Measurements from ENCODE around the gene RTN4. TPM values are rescaled to one million over a fixed set of nuclear protein-coding genes. Genes with fewer than 3 reads are reported as not detected.

Gene RTN4
- total RNA-seq, 1 experiment from 2014 or later: 513 TPM

DNA sequence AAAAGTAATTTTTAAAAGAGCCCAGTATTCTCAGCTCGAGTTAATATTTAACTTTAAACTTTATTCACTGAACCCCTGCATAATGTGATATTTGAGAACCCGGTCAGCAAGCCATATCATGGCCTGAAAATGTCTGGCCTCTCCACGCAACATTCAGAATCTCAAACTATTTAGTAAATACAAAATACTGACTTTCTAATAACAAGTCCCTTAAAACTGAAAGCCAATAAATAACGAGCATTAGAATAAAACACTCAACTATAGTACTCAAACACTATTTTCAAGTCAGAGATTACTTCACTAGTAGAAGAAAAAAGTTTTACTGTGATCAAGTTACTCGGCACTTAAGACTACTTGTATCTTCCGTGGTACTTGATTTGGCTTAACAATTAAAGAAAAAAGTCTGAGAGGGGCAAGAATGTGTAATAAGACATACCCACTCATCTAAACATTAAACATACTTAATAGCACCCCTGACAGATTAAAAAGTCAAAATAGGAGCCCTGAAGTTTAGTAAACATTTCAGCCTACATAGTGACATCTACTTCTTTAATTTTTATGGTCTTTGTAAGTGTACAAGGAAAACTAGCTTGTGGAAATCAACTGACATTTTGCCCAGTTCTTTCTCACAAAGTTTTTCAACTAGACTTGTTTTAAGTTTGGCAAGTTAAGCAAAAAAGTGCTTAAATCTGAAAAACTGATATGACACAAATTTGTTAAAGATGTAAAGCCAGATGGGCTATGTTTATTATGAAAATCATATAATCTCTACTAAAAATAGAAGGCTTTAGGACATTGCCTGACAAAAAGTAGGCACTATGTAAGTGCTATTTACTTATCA is 38.2 kb downstream of the RTN4 start:
- Histone ChIP-seq H3K9me3 (ENCODE audit: control insufficient read depth, insufficient read depth, low read depth, low read length) (no peaks in the 10 kb centered on the region), H3K4me1 (ENCODE audit: control insufficient read depth, insufficient read depth, low read length) (peaks cover 84% of the 10 kb centered on the region), H3K27me3 (ENCODE audit: control insufficient read depth, insufficient read depth, low read length) (no peaks in the 10 kb centered on the region), H3K36me3 (ENCODE audit: control insufficient read depth, insufficient read depth, low read length) (peaks cover 2% of the 10 kb centered on the region; the same call in 1 of the 2 replicates), H3K4me3 (ENCODE audit: low read depth in 2 of 2, low read length in 2 of 2) (no peak overlapping the region; a peak in 2 of 4 replicates), H3K27ac (ENCODE audit: low read length) (peak overlapping the region; percentile 91)
- intact Hi-C loops (cut with micrococcal nuclease; ENCODE audit: unreplicated experiment) (loop anchor here (5.0 kb wide), 2 partner anchors 35 to 110 kb away; no protein-coding TSS in a partner anchor), in situ Hi-C loops (cut with HindIII; ENCODE audit: low pct_unique_long_range_greater_than_20kb, low sequenced_read_pairs) (no loop called here)
- TF ChIP-seq SIN3A (IDR thresholded peaks at IDR 0.05; ENCODE audit: borderline replicate concordance, insufficient read depth, low read depth, low read length) (no peak), POLR2AphosphoS5 (IDR thresholded peaks at IDR 0.05; ENCODE audit: low read depth, low read length) (no peak), TCF7L2 (IDR thresholded peaks at IDR 0.05; ENCODE audit: low read depth, low read length) (no peak)
- TF ChIP-seq, protein P1, sequence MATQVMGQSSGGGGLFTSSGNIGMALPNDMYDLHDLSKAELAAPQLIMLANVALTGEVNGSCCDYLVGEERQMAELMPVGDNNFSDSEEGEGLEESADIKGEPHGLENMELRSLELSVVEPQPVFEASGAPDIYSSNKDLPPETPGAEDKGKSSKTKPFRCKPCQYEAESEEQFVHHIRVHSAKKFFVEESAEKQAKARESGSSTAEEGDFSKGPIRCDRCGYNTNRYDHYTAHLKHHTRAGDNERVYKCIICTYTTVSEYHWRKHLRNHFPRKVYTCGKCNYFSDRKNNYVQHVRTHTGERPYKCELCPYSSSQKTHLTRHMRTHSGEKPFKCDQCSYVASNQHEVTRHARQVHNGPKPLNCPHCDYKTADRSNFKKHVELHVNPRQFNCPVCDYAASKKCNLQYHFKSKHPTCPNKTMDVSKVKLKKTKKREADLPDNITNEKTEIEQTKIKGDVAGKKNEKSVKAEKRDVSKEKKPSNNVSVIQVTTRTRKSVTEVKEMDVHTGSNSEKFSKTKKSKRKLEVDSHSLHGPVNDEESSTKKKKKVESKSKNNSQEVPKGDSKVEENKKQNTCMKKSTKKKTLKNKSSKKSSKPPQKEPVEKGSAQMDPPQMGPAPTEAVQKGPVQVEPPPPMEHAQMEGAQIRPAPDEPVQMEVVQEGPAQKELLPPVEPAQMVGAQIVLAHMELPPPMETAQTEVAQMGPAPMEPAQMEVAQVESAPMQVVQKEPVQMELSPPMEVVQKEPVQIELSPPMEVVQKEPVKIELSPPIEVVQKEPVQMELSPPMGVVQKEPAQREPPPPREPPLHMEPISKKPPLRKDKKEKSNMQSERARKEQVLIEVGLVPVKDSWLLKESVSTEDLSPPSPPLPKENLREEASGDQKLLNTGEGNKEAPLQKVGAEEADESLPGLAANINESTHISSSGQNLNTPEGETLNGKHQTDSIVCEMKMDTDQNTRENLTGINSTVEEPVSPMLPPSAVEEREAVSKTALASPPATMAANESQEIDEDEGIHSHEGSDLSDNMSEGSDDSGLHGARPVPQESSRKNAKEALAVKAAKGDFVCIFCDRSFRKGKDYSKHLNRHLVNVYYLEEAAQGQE (IDR thresholded peaks at IDR 0.05; ENCODE audit: insufficient read depth in 1 of 2, low read depth in 2 of 2, low read length in 1 of 2): no peak
- TF ChIP-seq, protein P2, sequence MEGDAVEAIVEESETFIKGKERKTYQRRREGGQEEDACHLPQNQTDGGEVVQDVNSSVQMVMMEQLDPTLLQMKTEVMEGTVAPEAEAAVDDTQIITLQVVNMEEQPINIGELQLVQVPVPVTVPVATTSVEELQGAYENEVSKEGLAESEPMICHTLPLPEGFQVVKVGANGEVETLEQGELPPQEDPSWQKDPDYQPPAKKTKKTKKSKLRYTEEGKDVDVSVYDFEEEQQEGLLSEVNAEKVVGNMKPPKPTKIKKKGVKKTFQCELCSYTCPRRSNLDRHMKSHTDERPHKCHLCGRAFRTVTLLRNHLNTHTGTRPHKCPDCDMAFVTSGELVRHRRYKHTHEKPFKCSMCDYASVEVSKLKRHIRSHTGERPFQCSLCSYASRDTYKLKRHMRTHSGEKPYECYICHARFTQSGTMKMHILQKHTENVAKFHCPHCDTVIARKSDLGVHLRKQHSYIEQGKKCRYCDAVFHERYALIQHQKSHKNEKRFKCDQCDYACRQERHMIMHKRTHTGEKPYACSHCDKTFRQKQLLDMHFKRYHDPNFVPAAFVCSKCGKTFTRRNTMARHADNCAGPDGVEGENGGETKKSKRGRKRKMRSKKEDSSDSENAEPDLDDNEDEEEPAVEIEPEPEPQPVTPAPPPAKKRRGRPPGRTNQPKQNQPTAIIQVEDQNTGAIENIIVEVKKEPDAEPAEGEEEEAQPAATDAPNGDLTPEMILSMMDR (IDR thresholded peaks at IDR 0.05): no peak
- ATAC-seq (no peak), DNase-seq (ENCODE audit: low read depth, low spot score) (no peak)
- POLR2A ChIA-PET: interaction anchor here (0.6 to 1.0 kb wide), 2 partner anchors 38 to 161 kb away, joined by 3 to 13 read pairs; partner anchors contain the start of gene RTN4
- no TSS peak for BruUV-seq (replicated peaks)
- CTCF ChIA-PET: interaction anchor here (0.6 kb wide), 1 partner anchor 162 kb away, joined by 4 read pairs; no protein-coding TSS in a partner anchor

DNA sequence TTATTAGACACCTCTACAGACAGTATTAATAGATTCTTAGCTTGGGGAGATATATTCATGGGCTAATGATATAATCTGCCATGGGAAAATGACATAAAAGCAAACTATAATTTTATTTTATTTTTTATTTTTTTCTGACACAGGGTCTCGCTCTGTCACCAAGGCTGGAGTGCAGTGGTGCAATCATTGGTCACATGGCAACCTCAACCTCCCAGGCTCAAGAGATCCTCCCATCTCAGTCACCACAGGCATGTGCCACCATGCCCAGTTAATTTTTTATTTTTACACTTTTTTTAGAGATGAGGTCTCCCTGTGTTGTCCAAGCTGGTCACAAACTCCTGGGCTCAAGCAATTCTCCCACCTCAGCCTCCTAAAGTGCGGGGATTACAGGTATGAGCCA is 39.3 kb downstream of the RTN4 start:
- Histone ChIP-seq H3K36me3 (ENCODE audit: control insufficient read depth, insufficient read depth, low read length) (peaks cover 2% of the 10 kb centered on the region; the same call in 1 of the 2 replicates), H3K4me1 (ENCODE audit: control insufficient read depth, insufficient read depth, low read length) (peaks cover 95% of the 10 kb centered on the region), H3K27ac (ENCODE audit: low read length) (peak overlapping the region; percentile 91), H3K9me3 (ENCODE audit: control insufficient read depth, insufficient read depth, low read depth, low read length) (no peaks in the 10 kb centered on the region), H3K4me3 (ENCODE audit: low read depth in 2 of 2, low read length in 2 of 2) (no peak overlapping the region), H3K27me3 (ENCODE audit: control insufficient read depth, insufficient read depth, low read length) (no peaks in the 10 kb centered on the region)
- DNase-seq (ENCODE audit: low read depth, low spot score) (no peak), ATAC-seq (0 out of 2 replicates have a peak, but pooled peaks have one; percentile 41)
- in situ Hi-C loops (cut with HindIII; ENCODE audit: low pct_unique_long_range_greater_than_20kb, low sequenced_read_pairs): no loop called here
- TF ChIP-seq SIN3A (IDR thresholded peaks at IDR 0.05; ENCODE audit: borderline replicate concordance, insufficient read depth, low read depth, low read length): no peak
- TF ChIP-seq, protein P2 (IDR thresholded peaks at IDR 0.05): no peak
- TF ChIP-seq, protein P1 (IDR thresholded peaks at IDR 0.05; ENCODE audit: insufficient read depth in 1 of 2, low read depth in 2 of 2, low read length in 1 of 2): no peak
- no peak for TF ChIP-seq POLR2AphosphoS5 (IDR thresholded peaks at IDR 0.05; ENCODE audit: low read depth, low read length)
- no peak for TF ChIP-seq TCF7L2 (IDR thresholded peaks at IDR 0.05; ENCODE audit: low read depth, low read length)
- POLR2A ChIA-PET: no interaction called here
- intact Hi-C loops (cut with micrococcal nuclease; ENCODE audit: unreplicated experiment): loop anchor here (5.0 kb wide), 2 partner anchors 36 to 109 kb away; no protein-coding TSS in a partner anchor
- BruUV-seq (replicated peaks): no TSS peak
- CTCF ChIA-PET: no interaction called here

Measured in Panc1 (cell line).